Lower leg skin (tissue), 4 donors: ENCODE measurements around the gene CD2AP. TPM values are rescaled to one million over a fixed set of nuclear protein-coding genes. Genes with fewer than 3 reads are reported as not detected.

ENCODE experiments used
- DNase-seq, 2 donors: peaks; one replicate each; pipeline ENCODE4 v3.0.0-alpha.2; 2019; ENCODE audit warnings: low spot score in 2 of 2
- H3K4me3 ChIP-seq: fragments of 200-600 bp; sonication (generic); 2 replicates; pipeline ENCODE4 v1.5.1; 2017; ENCODE audit warnings: mild to moderate bottlenecking, low read depth; ENCODE audit not compliant: poor library complexity, severe bottlenecking
- CTCF ChIP-seq, 3 donors: fragments of 450-650 bp; IDR thresholded peaks; one replicate each; pipeline ENCODE4 v1.5.1; 2016; ENCODE audit warnings: antibody characterized with exemption in 3 of 3, mild to moderate bottlenecking in 3 of 3, moderate library complexity in 2 of 3
- POLR2A ChIP-seq, 2 donors: fragments of 450-650 bp; IDR thresholded peaks; one replicate each; pipeline ENCODE4 v1.6.1; 2016 to 2017; ENCODE audit warnings: antibody characterized with exemption in 2 of 2, mild to moderate bottlenecking in 1 of 2, moderate library complexity in 1 of 2
- WGBS, 2 donors: methylation state at CpG; one replicate each; pipeline ENCODE4 v1.1.5; 2018; 5-methylcytosine and 5-hydroxymethylcytosine counted together
- intact Hi-C: fragments of 100-400 bp; cut with DNase I; formaldehyde crosslinking; loops from one replicate; pipeline ENCODE4 v1.15.0; 2023; ENCODE audit warnings: low total_unique reads
- total RNA-seq, 4 donors: library from RNA; depleted of rRNA; stranded (reverse); fragments of >200 nt; gene quantifications; one replicate each; pipeline ENCODE4 v1.1.0, GENCODE V29; 2016

CD2AP gene
- total RNA-seq, 4 donors from 2014 or later = 24.0 to 30.2 (median 26.4) TPM

GRCh38 chr6:47651505-47651944 lies 173.9 kb downstream of the CD2AP start:
- TF ChIP-seq CTCF (IDR thresholded peaks at IDR 0.05) = no peak
- TF ChIP-seq POLR2A (IDR thresholded peaks at IDR 0.05) = no peak
- H3K4me3 ChIP-seq = no peak overlapping the region
- intact Hi-C loops = no loop called here
- 39 to 45% methylated on average over 6 of the region's 6 CpGs for WGBS, 2 donors
- no peak for DNase-seq

DNA sequence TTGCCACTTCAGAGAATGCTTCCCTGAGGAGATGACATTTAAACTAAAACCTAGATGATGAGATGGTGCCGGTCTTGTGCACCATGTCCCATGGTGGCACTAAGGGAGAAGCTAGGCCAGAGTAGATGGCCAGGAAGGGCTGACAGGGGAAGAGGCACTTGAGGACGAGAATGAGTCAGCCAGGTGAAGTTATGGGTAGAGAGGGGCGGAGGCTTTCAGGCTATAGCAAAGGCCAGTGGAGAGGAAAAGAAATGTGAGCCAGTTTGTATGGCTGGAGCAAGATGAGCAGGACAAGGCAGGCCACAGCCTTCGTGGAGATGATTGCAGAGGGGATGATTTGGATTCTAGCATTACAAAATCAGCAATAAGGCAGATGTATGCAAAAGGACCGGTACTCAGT lies 176.1 kb downstream of the CD2AP start:
- 82 to 87% methylated on average over 5 of the region's 5 CpGs for WGBS, 2 donors
- intact Hi-C loops = no loop called here
- no peak overlapping the region for H3K4me3 ChIP-seq
- no peak for TF ChIP-seq POLR2A (IDR thresholded peaks at IDR 0.05)
- DNase-seq = no peak

DNA sequence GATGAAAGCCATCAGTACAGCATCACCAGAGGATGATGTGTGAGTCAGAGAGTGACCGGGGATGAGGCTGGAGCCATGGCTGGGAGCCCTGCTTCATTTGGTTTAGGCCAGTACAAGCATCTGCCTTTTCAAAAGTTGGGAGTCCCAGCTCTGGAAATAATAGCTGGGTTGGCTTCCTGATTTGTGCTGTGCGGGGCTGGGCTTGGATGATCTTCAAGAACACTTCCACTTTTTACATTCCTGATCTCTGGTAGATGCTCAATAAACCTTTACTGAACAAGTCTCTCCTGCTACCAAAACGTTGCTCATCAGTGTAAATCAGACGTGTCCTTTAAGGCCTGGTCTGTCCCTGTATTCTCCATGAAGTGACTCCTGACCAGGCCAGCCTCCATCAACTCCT lies 176.7 kb downstream of the CD2AP start:
- WGBS, 2 donors = 78 to 87% methylated on average over 4 of the region's 4 CpGs

GRCh38 chr6:47655719-47656595 lies 178.4 kb downstream of the CD2AP start:
- TF ChIP-seq CTCF (IDR thresholded peaks at IDR 0.05) = no peak
- 55 to 60% methylated on average over 7 of the region's 7 CpGs for WGBS, 2 donors
- no peak for DNase-seq
- intact Hi-C loops = no loop called here
- H3K4me3 ChIP-seq = no peak overlapping the region

More for the DNA sequence above, 176.7 kb downstream of the CD2AP start:
- DNase-seq = no peak
- H3K4me3 ChIP-seq = no peak overlapping the region
- TF ChIP-seq POLR2A (IDR thresholded peaks at IDR 0.05) (no peak), CTCF (IDR thresholded peaks at IDR 0.05) (no peak)
- intact Hi-C loops = no loop called here

- 91 to 93% methylated on average over 5 of the region's 5 CpGs for WGBS, 2 donors
- TF ChIP-seq CTCF (IDR thresholded peaks at IDR 0.05) (no peak), POLR2A (IDR thresholded peaks at IDR 0.05) (no peak)
- no peak overlapping the region for H3K4me3 ChIP-seq
- intact Hi-C loops = no loop called here
- no peak for DNase-seq
Measured at GRCh38 chr6:47661960-47662359, 184.4 kb downstream of the CD2AP start.

DNA sequence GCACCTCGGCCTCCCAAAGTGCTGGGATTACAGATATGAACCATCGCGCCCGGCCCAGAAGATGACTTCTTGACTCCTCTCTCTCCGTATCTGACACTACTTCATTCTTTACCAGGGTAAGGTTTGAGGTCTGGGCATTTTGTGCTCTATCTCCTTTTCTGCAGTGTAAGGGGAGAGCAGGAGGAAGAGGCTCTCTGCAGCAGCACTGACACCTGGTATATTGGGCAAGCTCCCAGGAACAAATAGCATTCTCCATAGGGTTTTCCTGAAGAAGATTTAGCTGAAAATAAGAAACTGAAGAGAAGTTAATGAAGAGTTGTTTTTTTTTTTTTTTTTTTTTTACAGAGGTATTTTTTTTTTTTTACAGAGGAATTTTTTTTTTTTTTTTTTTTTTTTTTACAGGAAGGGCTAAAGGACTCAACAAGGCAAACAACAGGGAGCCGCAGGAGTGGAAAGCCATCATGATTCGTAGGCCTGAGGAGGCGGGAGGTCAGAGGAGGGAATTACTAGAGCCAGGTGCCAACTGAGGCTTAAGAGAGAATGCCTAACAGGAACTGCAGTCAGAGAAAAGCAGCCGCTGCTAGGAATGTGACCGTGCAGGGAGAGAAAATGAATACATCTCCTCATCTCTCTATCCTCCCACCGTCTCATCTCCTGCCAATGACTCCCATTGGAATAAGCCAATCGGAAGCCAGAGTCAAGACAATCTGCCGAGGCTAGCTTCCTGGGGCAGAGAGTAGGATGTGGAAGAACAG lies 186.1 kb downstream of the CD2AP start:
- no peak for TF ChIP-seq POLR2A (IDR thresholded peaks at IDR 0.05)
- no peak for TF ChIP-seq CTCF (IDR thresholded peaks at IDR 0.05)
- no peak overlapping the region for H3K4me3 ChIP-seq
- intact Hi-C loops = no loop called here
- 87 to 88% methylated on average over 13 of the region's 13 CpGs for whole genome bisulfite sequencing, 2 donors
- DNase-seq = no peak
